Endothelial cell of umbilical vein (primary cell): ENCODE data around the gene GPS1. TPM values are rescaled to one million over a fixed set of nuclear protein-coding genes. Genes with fewer than 3 reads are reported as not detected.
A peak's percentile ranks its signal among the peaks of the same experiment; 100 is the strongest.

ENCODE experiments used
- BruUV-seq: library from RNA; stranded (reverse); fragments of 400-500 nt; replicated peaks from 2 replicates; lab custom pipeline; 2021; lab: Mats Ljungman, UMichigan
- CTCF ChIA-PET: fragments of 300-600, 350-600 bp; sonication (Branson Sonifier 250); formaldehyde crosslinking; loops from one replicate; lab custom pipeline; 2021; ENCODE audit warnings: antibody characterized with exemption, inconsistent platforms; lab: Charles Lee
- POLR2A ChIA-PET: fragments of 300-600, 350-600 bp; sonication (Branson Sonifier 250); formaldehyde crosslinking; loops from one replicate; lab custom pipeline; 2021; ENCODE audit warnings: antibody characterized with exemption, inconsistent platforms; lab: Charles Lee
- DNase-seq: peaks from one replicate; pipeline ENCODE4 v3.0.0-alpha.2; 2011; ENCODE audit warnings: low read depth, low spot score
- FAIRE-seq: peaks from 2 replicates; lab custom pipeline; 2011; peaks lifted over from hg19 to GRCh38; lab: Jason Lieb, UNC
- H2AFZ ChIP-seq: 2 replicates; pipeline ENCODE4 v1.6.0; 2012; ENCODE audit warnings: low read depth, low read length, control low read depth, inconsistent platforms
- H3K27ac ChIP-seq: 2 replicates; pipeline ENCODE4 v1.5.1; 2011; ENCODE audit warnings: low read depth, mild to moderate bottlenecking, control low read depth, low read length, moderate library complexity; ENCODE audit not compliant: insufficient read depth
- H3K27me3 ChIP-seq, 2 experiments: 2 replicates each; pipeline versions ENCODE4 v1.6.0 to v1.6.1; 2011; ENCODE audit warnings: low read length in 2 of 2, mixed read lengths in 1 of 2; ENCODE audit not compliant: control insufficient read depth in 2 of 2, insufficient read depth in 2 of 2
- H3K36me3 ChIP-seq, 2 experiments: 2 replicates in 1 of 2; 3 replicates in 1 of 2; pipeline ENCODE4 v1.5.1; 2011; ENCODE audit warnings: low read length in 2 of 2, mild to moderate bottlenecking in 1 of 2, moderate library complexity in 1 of 2; ENCODE audit not compliant: control insufficient read depth in 2 of 2, insufficient read depth in 2 of 2; ENCODE audit errors: extremely low read depth in 1 of 2
- H3K4me1 ChIP-seq: 3 replicates; pipeline ENCODE4 v1.5.1; 2011; ENCODE audit warnings: mild to moderate bottlenecking, low read length; ENCODE audit not compliant: control insufficient read depth, insufficient read depth; ENCODE audit errors: extremely low read depth
- H3K4me2 ChIP-seq: 2 replicates; pipeline ENCODE4 v1.6.1; 2011; ENCODE audit warnings: low read length, control low read depth, mixed read lengths; ENCODE audit not compliant: insufficient read depth
- H3K4me3 ChIP-seq, 3 experiments: fragments of 200-600 bp in 1 of 3; sonication (generic), shearing (Covaris generic) in 1 of 3; replicated peaks in 1 of 3; 2 replicates each; pipeline ENCODE4 v1.5.1; 2011 to 2016; ENCODE audit warnings: control low read depth in 3 of 3, low read length in 3 of 3, mild to moderate bottlenecking in 2 of 3, inconsistent platforms in 1 of 3, low read depth in 1 of 3, moderate library complexity in 1 of 3; ENCODE audit not compliant: insufficient read depth in 1 of 3
- H3K79me2 ChIP-seq: 2 replicates; pipeline ENCODE4 v1.6.0; 2012; ENCODE audit warnings: low read length, inconsistent platforms; ENCODE audit not compliant: control insufficient read depth, insufficient read depth
- H3K9ac ChIP-seq: replicated peaks from 2 replicates; pipeline ENCODE3; 2011; ENCODE audit warnings: low read length, control low read depth; ENCODE audit not compliant: insufficient read depth; ENCODE audit errors: extremely low read depth
- H3K9me1 ChIP-seq: replicated peaks from 3 replicates; pipeline ENCODE4 v1.6.0; 2011; ENCODE audit warnings: mild to moderate bottlenecking, low read length; ENCODE audit not compliant: control insufficient read depth, insufficient read depth; ENCODE audit errors: extremely low read depth
- H3K9me3 ChIP-seq: replicated peaks from 2 replicates; pipeline ENCODE4 v1.5.1; 2012; ENCODE audit warnings: low read length, inconsistent platforms; ENCODE audit not compliant: control insufficient read depth, insufficient read depth
- H4K20me1 ChIP-seq: replicated peaks from 2 replicates; pipeline ENCODE3; 2011; ENCODE audit warnings: mild to moderate bottlenecking, low read length; ENCODE audit not compliant: control insufficient read depth, insufficient read depth; ENCODE audit errors: extremely low read depth
- EZH2 ChIP-seq: IDR thresholded peaks from 2 replicates; pipeline ENCODE4 v1.6.1; 2012; ENCODE audit warnings: borderline replicate concordance, low read depth, mild to moderate bottlenecking, moderate library complexity, low read length, inconsistent platforms; ENCODE audit not compliant: severe bottlenecking
- GATA2 ChIP-seq: IDR thresholded peaks from 2 replicates; pipeline ENCODE4 v1.7.0; 2011; ENCODE audit warnings: low read depth, mild to moderate bottlenecking, moderate library complexity, mixed read lengths, low read length; ENCODE audit not compliant: insufficient read length, insufficient read depth
- JUN ChIP-seq: IDR thresholded peaks from 2 replicates; pipeline ENCODE4 v1.6.1; 2011; ENCODE audit warnings: borderline replicate concordance, low read depth; ENCODE audit not compliant: insufficient read length, insufficient read depth
- MYC ChIP-seq: IDR thresholded peaks from one replicate; pipeline ENCODE4 v1.6.1; 2011; ENCODE audit warnings: mild to moderate bottlenecking, low read depth, low read length
- POLR2AphosphoS5 ChIP-seq: IDR thresholded peaks from 2 replicates; pipeline ENCODE4 v1.6.1; 2012; ENCODE audit warnings: low read depth, mild to moderate bottlenecking, control low read depth, low read length, moderate library complexity; ENCODE audit not compliant: insufficient read depth
- dilution Hi-C: fragments of 300-500 bp; cut with MboI; formaldehyde crosslinking; loops from one replicate; pipeline ENCODE4 v1.15.0; 2019; ENCODE audit warnings: low sequenced_read_pairs; ENCODE audit not compliant: extremely low pct_ligation_motif_present
- intact Hi-C: fragments of 100-400 bp; cut with micrococcal nuclease; formaldehyde crosslinking; loops from one replicate; pipeline ENCODE4 v1.10.0; 2022
- polyA plus RNA-seq, 4 experiments: library from polyadenylated mRNA; depleted of rRNA in 3 of 4; stranded (reverse) in 3 of 4; unstranded in 1 of 4; fragments of >200 nt; gene quantifications; 2 replicates each; pipeline versions ENCODE4 v1.2.1 to v1.2.3, GENCODE V29; 2011 to 2012; ENCODE audit warnings: missing spikeins in 1 of 4
- total RNA-seq: library from RNA; stranded (reverse); gene quantifications from 2 replicates; pipeline ENCODE4 v1.2.3, GENCODE V29; 2021
- TF ChIP-seq, protein P1 (sequence below), 2 donors: IDR thresholded peaks; 1 replicate in 1 of 2; 2 replicates in 1 of 2; pipeline ENCODE4 v1.5.1; 2011; ENCODE audit warnings: low read length in 2 of 2, mild to moderate bottlenecking in 2 of 2, moderate library complexity in 2 of 2, control low read depth in 1 of 2, inconsistent platforms in 1 of 2, low read depth in 1 of 2; ENCODE audit not compliant: insufficient read depth in 1 of 2; ENCODE audit errors: extremely low read depth in 1 of 2
- TF ChIP-seq, protein P2 (sequence below): IDR thresholded peaks from 2 replicates; pipeline ENCODE4 v1.6.1; 2011; ENCODE audit not compliant: insufficient read depth, insufficient read length

The GPS1 gene
- total and polyA plus RNA-seq, 2 donors (not counting 3 experiments of a cell fraction or from before 2014, with no cell fraction given), result 116 to 178 TPM

DNA sequence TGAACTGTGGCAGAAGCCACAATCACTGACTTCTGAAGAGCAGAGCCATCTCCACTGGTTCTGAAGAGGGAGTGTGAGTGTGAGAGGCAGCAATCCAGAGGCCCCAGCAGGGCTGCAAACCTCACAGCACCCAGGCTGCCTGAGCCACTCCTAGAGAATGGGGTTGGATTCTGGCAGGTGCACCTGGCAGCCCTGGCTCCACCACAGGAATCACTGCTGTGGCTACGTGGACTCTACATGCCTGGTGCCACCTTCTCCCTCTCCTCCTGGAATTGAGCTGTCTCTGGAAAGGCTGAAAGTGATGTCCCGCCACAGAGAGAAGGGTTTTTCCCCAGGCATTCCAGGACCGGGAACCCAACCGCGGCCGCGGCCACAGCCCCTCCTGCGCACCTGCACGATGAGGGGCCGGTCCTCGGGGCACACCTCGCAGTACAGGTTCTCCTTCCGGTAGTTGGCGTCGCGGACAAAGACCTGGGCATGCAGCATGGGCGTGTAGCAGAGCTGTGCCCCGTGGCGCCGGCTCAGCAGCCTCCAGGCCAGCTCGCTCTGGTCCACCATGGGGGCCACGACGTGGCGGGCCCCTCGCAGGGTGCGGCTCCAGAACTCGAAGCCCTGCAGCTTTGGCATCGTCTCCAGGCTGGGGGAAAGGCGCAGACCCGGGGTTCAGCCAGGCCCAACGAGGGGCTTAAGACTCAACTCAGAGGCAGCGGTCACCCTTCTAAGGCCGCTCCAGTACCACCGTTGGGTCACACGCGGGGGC lies 12.9 kb downstream of the GPS1 start:
- H2AFZ ChIP-seq, result no peak overlapping the region
- no peaks in the 10 kb centered on the region for H3K27me3 ChIP-seq
- FAIRE-seq, result no peak

More for the DNA sequence above, 12.9 kb downstream of the GPS1 start:
- peak overlapping the region; percentile 77 for H3K9ac ChIP-seq
- TF ChIP-seq JUN (no peak), POLR2AphosphoS5 (no peak), GATA2 (no peak), EZH2 (no peak), MYC (no peak)
- TF ChIP-seq, protein P1, sequence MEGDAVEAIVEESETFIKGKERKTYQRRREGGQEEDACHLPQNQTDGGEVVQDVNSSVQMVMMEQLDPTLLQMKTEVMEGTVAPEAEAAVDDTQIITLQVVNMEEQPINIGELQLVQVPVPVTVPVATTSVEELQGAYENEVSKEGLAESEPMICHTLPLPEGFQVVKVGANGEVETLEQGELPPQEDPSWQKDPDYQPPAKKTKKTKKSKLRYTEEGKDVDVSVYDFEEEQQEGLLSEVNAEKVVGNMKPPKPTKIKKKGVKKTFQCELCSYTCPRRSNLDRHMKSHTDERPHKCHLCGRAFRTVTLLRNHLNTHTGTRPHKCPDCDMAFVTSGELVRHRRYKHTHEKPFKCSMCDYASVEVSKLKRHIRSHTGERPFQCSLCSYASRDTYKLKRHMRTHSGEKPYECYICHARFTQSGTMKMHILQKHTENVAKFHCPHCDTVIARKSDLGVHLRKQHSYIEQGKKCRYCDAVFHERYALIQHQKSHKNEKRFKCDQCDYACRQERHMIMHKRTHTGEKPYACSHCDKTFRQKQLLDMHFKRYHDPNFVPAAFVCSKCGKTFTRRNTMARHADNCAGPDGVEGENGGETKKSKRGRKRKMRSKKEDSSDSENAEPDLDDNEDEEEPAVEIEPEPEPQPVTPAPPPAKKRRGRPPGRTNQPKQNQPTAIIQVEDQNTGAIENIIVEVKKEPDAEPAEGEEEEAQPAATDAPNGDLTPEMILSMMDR (IDR thresholded peaks at IDR 0.05; ENCODE audit: extremely low read depth in 1 of 2, insufficient read depth in 1 of 2, low read depth in 1 of 2, low read length in 2 of 2), result no peak
- TF ChIP-seq, protein P2, sequence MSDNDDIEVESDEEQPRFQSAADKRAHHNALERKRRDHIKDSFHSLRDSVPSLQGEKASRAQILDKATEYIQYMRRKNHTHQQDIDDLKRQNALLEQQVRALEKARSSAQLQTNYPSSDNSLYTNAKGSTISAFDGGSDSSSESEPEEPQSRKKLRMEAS, result no peak
- ChIA-PET POLR2A (interaction anchor here (0.6 kb wide), 1 partner anchor 119 kb away, joined by 3 read pairs; no protein-coding TSS in a partner anchor), CTCF (interaction anchor here (0.6 to 1.1 kb wide), 4 partner anchors 9 to 34 kb away, joined by 3 to 6 read pairs (median 4); partner anchors contain the start of gene DCXR)
- H3K4me2 ChIP-seq, result peak overlapping the region; percentile 78
- peak overlapping the region; percentile 55 to 82 (median 76) for H3K4me3 ChIP-seq
- H3K9me1 ChIP-seq, result no peaks in the 10 kb centered on the region
- peaks cover 0 to 21% of the 10 kb centered on the region in 2 experiments for H3K36me3 ChIP-seq
- H3K4me1 ChIP-seq, result peaks cover 15% of the 10 kb centered on the region
- H4K20me1 ChIP-seq, result no peaks in the 10 kb centered on the region
- H3K9me3 ChIP-seq, result no peaks in the 10 kb centered on the region
- no peak for DNase-seq
- H3K27ac ChIP-seq, result no peak overlapping the region
- dilution Hi-C loops, result no loop called here
- BruUV-seq, result TSS peak; percentile 32
- H3K79me2 ChIP-seq, result peaks cover 14% of the 10 kb centered on the region
- intact Hi-C loops, result no loop called here
